MM.1S (cell line): ENCODE data around the gene LRRC39.

Experiments used
- CTCF ChIP-seq: fragments of 300-600 bp; sonication (generic); IDR thresholded peaks from 2 replicates; pipeline ENCODE4 v1.5.1; 2016; ENCODE audit warnings: antibody characterized with exemption, low read length, mixed read lengths
- EZH2phosphoT487 ChIP-seq: fragments of 300-600 bp; sonication (generic); IDR thresholded peaks from 2 replicates; pipeline ENCODE4 v1.6.1; 2018; ENCODE audit warnings: antibody characterized with exemption, low read length

GRCh38 chr1:100145116-100145515 is 32.9 kb downstream of the LRRC39 start:
- TF ChIP-seq CTCF (no peak), EZH2phosphoT487 (no peak)
